AML-193 (cell line): ENCODE measurements around the gene ZNF205.
"Not testable (repeated sequence)": the region's sequence is repeated elsewhere in the genome, so short reads cannot be mapped to it uniquely, and the experiment has no call there.

ENCODE experiments used
- DNase-seq, 2 experiments: peaks; one replicate each; lab custom pipeline; 2025; lab: John Stamatoyannopoulos, UW

ZNF205 gene

DNA sequence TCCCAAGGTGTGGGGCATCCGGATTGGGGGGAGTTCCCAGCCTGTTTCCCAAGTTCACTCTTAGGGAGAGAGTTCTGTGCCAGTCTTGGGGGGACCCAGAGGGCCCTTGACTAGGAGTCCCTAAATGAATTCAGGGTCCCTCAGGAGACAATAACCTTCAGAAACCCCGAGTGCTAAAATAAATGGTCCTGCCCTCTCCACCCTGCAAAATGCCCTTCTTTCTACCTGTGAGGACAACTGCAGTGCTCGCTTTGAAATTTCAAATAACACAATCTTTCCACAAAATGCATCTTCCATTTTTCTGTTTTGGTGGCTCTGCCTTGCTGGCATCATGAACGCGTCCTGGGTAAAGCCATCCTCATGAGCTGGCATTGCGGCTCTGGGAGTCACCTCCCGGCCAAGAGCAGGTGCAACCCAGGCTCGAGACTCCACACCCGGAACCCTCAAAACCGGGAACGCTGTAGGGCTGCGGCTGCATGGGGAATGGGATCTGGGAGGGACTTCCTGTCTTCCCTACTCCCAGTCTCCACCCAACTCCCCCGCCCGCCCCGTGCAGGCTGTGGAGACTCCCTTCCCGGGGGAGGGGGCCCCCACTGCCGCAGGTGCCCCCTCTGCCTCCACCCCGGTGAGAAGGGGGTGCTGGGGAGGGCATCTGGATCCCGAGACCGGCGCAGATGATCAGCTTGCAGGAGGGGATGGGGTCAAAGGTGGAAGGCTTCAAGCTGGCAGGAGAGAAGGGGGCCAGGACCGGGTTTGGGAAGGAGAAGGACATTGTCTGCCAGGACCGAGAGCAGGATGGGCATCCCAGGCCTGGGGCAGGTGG lies at the start of gene ZNF205:
Gene ZNF205, plus strand, starts transcription at position 529 of the 823 bp plus-strand sequence. CDS start 845 bp downstream, outside the sequence.
- no peak for DNase-seq

DNA sequence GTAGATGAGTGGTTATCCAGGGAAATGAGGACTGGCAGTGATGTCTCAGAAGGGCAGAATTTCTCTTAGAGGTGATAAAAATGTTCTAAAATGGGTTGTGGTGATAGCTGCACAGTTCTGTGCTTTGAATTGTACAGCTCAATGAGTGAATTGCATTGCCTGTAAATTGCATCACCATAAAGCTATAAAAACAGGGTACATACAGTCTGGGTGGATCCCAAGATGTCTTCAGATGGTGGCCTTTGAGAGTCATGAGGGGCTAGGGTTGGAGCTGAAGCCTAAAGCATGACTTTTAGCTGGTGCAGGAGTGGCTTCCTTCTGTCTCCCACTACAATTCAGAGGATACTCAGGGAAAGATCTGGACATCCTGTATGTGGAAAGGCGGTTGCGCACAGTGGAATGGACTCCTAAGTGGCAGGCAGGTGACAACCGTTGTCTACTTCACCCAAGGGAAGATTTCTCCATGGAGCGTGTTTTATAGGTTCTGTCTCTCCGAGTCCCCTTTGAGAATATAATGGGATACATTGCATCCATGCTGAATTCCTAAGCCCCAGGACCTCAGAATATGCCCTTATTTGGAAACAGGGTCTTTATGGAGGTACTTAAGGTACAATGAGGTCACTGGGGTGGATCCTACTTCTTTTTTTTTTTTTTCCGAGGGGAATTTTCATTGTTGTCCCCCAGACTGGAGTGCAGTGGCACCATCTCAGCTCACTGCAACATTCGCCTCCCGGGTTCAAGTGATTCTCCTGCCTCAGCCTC lies 48.6 kb upstream of the ZNF205 start:
- no peak for DNase-seq

DNA sequence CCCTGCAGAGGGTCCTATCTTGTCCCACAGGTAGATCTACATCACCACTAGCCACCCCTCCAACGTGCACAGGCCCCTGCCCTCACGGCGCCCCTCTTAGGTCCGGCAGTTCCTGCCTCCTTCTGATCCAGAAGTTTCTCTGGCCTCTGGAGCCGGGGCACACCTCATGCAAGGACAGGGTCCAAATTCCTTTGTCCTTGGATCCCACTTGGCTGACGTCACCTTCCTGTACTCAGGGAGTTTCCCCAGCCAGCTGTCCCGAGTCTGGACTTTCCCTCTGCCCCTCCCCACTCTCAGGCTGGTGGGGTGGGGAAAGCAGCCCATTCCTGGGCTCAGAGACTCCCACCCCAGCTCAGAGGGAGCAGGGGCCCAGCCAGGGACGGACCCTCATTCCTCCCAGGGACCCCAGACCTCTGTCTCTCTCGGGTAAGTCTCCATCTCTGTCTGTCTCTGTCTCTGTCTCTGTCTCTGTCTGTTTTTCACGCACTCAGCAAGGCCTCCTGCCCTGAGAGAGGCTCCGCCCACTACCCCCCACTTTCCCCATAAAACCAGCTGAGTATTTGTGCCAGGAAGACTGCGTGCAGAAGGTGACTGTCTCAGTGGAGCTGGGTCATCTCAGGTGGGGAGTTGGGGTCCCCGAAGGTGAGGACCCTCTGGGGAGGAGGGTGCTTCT lies 47.2 kb upstream of the ZNF205 start, which contains the start of gene IL32:
Gene IL32, plus strand, starts transcription at position 572 of the 673 bp plus-strand sequence. CDS start 172 bp downstream, outside the sequence.
- DNase-seq, result no peak

DNA sequence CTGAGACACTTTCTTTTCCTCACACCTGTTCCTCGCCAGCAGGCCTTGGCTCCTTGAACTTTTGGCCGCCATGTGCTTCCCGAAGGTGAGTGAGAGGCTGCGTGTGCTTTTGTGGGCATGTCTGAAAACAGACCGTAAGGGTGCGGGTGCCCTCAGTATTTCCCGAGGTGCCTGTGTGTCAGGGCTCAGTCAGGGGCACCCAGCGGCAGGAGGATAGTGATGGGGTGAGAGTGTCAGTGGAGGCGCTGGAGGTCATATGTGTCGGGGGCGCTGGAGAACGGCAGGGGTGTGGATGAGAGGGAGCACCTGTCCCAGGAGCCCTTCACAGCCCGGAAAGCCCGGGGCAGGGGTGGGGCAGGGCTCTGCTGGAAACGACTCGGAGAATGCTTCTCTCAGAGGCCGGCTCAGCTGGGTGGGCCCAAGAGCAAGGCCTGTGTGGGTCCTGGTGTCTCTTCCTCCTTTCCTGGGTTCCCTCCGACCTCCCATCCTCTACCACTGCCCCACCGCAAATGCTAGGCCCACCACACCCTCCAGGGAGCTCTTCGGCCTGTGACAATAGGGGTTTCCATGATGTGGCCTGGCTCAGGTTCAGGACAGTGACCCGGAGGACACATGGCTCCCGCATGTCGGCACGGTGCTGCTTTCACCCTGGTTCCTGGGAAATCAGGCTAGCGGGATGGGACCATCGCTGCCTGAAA lies 46.5 kb upstream of the ZNF205 start:
- no peak for DNase-seq

DNA sequence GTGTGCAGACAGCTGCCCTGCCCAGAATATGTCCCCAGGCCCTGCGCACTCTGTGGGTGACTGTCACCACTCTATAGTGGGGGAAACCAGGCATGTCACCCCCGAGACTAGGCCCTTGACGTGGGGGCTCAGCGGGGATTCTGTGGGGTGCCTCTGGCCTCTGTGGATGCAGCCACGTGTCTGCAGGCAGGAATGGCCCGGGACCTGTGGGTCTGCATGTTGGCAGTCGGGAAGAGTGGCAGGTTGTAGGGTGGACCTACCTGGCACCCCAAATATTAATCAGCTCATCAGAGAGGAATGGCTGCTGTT lies 46.0 kb upstream of the ZNF205 start:
- DNase-seq, result no peak

- no peak for DNase-seq
Measured at GRCh38 chr16:3068487-3068886, 43.9 kb upstream of the ZNF205 start.

DNA sequence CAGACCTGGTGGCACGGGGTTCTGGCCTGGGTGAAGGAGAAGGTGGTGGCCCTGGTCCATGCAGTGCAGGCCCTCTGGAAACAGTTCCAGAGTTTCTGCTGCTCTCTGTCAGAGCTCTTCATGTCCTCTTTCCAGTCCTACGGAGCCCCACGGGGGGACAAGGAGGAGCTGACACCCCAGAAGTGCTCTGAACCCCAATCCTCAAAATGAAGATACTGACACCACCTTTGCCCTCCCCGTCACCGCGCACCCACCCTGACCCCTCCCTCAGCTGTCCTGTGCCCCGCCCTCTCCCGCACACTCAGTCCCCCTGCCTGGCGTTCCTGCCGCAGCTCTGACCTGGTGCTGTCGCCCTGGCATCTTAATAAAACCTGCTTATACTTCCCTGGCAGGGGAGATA lies 43.2 kb upstream of the ZNF205 start:
- not testable (repeated sequence) for DNase-seq

DNA sequence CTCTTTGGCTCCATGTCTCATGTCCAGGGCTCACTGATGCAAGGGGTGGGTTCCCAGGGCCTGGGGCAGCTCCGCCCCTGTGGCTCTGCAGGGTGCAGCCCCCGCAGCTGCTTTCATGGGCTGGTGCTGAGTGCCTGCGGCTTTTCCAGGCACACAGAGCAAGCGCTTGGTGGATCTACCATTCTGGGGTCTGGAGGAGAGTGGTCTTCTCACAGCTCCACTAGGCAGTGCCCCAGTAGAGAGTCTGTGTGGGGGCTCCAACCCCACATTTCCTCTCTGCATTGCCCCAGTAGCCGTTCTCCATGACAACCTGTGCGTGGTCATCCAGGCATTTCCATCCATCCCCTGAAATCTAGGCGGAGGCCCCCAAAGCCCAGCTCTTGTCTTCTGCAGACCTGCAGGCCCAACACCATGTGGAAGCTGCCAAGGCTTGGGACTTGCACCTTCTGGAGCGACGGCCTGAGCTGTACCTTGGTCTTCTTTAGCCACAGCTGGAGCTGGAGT lies 41.7 kb upstream of the ZNF205 start:
- DNase-seq, result no peak

- DNase-seq, result no peak
Measured at GRCh38 chr16:3071655-3072054, 40.7 kb upstream of the ZNF205 start.

DNA sequence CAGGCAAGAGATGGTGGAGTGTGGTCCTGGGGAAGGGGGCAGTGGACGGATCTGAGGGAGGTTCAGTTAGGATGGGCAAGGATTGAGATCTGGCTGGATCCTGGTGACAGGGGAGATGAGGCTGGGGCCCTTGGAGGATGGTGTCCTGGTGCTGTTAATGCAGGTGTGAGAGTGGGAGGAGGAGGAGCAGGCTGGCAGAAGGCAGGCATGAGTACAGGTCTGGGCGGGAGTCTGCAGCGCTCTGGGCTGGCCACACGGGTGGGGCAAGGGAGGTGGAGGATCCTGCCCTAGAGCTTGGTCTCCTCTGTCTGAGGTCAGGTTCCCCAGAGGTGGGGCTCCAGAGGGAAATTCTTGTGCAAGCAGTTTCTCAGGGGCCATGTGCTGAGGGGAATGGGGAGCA lies 40.2 kb upstream of the ZNF205 start:
- DNase-seq, result not testable (repeated sequence)

DNA sequence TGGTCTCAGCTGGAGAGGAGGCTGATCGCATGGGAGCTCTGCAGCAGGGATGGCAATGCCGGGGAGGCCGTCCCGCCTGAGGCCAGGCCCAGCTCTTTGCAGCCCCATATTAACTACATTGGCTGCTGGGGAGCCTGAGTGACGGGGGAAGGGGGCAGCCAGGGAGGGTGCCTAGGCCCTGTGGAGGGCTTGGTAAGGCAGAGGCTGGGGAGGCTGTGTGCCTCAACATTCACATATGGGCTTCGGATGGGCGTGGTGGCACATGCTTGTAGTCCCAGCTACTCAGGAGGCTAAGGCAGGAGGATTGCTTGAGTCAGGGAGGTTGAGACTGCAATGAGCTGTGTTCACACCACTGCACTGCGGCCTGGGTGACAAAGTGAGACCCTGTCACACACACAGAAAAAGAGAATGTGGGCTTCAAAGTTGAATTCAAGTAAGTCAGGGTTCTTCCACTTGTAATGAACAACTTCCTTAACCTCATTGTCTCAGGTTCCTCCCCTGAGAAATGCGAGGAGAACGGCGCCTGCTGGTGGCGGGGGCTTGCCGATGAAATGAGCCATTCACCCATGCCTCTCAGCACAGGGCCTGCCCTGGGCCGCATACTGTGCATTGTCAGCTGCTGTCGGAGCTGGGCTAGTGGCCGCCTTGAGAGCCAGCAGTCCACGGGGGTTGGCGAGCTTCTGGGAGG lies 39.7 kb upstream of the ZNF205 start:
- DNase-seq, result not testable (repeated sequence)

DNA sequence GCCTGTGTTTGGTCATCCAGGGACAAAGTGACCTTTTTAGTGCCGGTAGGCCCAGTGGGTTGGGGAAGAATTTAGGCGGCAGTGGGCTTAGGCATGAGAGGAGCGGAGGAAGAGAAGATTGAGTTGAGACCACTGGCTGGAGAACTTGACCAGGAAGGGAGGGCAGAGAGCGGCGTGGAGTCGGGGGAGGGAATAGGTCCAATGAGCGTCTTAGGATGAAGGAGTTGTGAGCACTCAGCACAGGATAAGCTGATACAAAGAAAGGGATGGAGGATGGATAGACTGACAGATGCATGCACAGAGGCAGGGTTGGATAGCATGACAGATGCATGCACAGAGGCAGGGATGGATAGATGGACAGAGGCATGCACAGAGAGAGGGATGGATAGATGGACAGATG lies 38.9 kb upstream of the ZNF205 start:
- no peak for DNase-seq

- DNase-seq, result peak; percentile 76 to 81
Measured at GRCh38 chr16:3074860-3075522, 37.4 kb upstream of the ZNF205 start.

- DNase-seq, result no peak
Measured at GRCh38 chr16:3075523-3075915, 36.9 kb upstream of the ZNF205 start.

- DNase-seq, result not testable (repeated sequence)
Measured at GRCh38 chr16:3075946-3076345, 36.4 kb upstream of the ZNF205 start.

DNA sequence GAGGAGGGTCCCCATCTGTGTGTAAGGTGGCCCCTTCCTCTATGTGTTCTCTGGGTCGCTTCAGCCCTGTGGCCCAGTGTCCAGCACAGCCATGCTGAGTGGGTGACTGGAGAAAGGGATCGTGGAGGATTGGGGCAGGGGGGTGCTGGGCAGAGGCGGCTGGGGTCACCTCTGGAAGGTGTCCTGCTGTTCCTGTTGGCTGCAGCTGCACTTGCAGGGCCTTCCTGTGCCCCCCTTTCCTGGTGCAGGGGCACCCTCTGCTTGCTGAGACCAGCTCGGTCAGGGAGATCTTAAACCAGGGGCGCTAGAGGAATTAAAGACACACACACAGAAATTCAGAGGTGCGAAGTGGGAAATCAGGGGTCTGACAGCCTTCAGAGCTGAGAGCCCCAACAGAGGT lies 35.8 kb upstream of the ZNF205 start:
- no peak for DNase-seq

DNA sequence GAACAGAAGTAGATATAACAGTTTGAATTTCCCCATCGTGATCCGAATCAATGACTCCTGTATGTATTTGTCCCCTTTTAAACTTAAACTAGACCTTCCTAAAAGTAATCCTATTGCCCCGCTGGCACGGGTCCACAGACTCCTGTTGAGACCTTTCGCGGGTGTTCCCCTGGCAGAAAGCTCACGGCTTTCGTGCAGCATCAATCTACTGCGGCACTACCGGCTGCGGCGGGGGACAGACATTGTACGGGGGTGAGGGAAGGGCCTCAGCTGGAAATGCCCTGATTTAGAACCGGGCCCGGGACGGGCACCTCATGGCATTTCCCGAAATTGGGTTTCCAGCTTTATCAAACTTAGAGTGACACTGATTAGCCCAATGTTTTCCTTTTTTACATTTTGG lies 32.4 kb upstream of the ZNF205 start:
- DNase-seq, result no peak

DNA sequence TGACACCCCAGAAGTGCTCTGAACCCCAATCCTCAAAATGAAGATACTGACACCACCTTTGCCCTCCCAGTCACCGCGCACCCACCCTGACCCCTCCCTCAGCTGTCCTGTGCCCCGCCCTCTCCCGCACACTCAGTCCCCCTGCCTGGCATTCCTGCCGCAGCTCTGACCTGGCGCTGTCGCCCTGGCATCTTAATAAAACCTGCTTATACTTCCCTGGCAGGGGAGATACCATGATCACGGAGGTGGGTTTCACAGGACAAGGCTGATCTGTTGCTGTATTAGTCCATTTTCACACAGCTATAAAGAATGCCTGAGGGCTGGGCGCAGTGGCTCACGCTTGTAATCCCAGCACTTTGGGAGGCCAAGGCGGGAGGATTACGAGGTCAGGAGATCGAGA lies 30.4 kb upstream of the ZNF205 start:
- DNase-seq, result not testable (repeated sequence)

DNA sequence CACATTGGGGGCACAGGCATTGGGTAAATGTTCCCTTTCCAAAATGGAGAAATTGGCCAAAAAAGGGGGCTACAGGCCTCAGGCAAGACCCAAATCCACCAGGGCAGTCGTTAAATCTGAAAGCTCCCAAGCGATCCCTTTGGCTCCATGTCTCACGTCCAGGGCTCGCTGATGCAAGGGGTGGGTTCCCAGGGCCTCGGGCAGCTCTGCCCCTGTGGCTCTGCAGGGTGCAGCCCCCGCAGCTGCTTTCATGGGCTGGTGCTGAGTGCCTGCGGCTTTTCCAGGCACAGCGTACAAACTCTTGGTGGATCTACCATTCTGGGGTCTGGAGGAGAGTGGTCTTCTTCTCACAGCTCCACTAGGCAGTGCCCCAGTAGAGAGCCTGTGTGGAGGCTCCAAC lies 29.0 kb upstream of the ZNF205 start:
- DNase-seq, result not testable (repeated sequence)

DNA sequence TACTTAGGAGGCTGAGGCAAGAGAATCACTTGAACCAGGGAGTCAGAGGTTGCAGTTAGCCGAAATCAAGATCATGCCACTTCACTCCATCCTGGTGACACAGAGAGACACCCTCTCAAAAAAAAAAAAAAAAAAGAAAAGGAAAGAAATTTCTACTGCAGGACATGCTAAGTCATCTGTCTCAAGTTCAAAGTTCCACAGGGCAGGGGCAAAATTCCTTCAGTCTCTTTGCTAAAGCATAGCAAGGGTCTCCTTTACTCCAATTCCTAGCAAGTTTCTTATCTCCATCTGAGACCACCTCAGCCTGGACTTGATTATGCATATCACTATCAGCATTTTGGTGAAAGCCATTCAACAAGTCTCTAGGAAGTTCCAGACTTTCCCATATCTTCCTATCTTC lies 27.9 kb upstream of the ZNF205 start:
- no peak for DNase-seq
